ENCODE measurements around the gene MUC5B. TPM values are rescaled to one million over a fixed set of nuclear protein-coding genes. Genes with fewer than 3 reads are reported as not detected.

The MUC5B gene
- total and polyA plus RNA-seq, 2 experiments from 2014 or later, result not detected

DNA sequence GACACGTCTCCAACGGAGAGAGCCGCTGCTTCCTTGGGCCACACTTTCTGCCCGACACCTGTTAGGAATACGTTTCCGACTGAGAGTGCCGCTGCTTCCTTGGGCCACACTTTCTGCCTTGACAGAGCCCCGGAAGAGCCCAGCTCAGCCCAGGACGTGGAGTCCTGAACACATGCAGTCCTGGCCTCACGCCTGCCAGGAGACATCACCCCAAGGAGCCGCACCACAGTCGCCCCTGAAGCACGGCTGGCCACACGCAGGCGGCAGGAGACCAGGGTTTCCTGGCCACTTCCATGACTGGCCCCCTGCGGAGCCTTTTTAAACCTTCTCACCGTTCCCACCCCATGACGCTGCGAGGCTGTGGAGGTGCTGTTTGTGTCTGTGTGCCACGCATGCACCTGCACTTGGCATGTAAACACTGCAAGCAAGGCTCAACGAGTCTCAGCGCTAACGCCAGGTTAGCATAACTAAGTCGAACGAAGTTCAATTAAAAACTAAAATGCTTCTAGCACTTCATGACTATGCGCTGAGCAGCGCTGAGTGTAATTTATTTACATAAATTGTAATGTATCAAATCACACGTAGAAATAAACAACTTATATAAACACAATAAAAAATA is 77.8 kb downstream of the MUC5B start:
- Histone ChIP-seq H3F3A (ENCODE audit: insufficient read depth) (peaks cover 8% of the 10 kb centered on the region; the same call in 1 of the 2 replicates), H3K9me3 (ENCODE audit: low read depth) (no peaks in the 10 kb centered on the region), H2AFZ (no peak overlapping the region), H3K27ac (no peak overlapping the region), H3K4me1 (ENCODE audit: insufficient read depth) (peaks cover 11% of the 10 kb centered on the region), H3K4me2 (ENCODE audit: unreplicated experiment) (no peak overlapping the region), H3K9ac (no peak overlapping the region), H3K4me3 (no peak overlapping the region), H3K9me2 (ENCODE audit: insufficient read depth) (no peaks in the 10 kb centered on the region), H3K79me2 (ENCODE audit: insufficient read depth) (peaks cover 96% of the 10 kb centered on the region), H3K27me3 (replicated peaks; ENCODE audit: insufficient read depth) (no peaks in the 10 kb centered on the region), H3K36me3 (ENCODE audit: low read depth) (no peaks in the 10 kb centered on the region), H4K20me1 (ENCODE audit: insufficient read depth) (peaks cover 3% of the 10 kb centered on the region; the same call in 1 of the 2 replicates)
- DNase-seq, result no peak
- WGBS, 2 experiments (ENCODE audit: low coverage in 1 of 2, low lambda C conversion rate in 2 of 2, missing lambda C conversion rate in 2 of 2), result 90 to 93% methylated on average over 27 to 28 of the region's 28 CpGs
- TF ChIP-seq EZH2 (IDR thresholded peaks at IDR 0.05; ENCODE audit: insufficient read depth, poor library complexity, severe bottlenecking) (no peak), EZH2phosphoT487 (IDR thresholded peaks at IDR 0.05; ENCODE audit: insufficient read depth, low read depth) (no peak)
- in situ Hi-C loops (cut with MboI), result no loop called here

DNA sequence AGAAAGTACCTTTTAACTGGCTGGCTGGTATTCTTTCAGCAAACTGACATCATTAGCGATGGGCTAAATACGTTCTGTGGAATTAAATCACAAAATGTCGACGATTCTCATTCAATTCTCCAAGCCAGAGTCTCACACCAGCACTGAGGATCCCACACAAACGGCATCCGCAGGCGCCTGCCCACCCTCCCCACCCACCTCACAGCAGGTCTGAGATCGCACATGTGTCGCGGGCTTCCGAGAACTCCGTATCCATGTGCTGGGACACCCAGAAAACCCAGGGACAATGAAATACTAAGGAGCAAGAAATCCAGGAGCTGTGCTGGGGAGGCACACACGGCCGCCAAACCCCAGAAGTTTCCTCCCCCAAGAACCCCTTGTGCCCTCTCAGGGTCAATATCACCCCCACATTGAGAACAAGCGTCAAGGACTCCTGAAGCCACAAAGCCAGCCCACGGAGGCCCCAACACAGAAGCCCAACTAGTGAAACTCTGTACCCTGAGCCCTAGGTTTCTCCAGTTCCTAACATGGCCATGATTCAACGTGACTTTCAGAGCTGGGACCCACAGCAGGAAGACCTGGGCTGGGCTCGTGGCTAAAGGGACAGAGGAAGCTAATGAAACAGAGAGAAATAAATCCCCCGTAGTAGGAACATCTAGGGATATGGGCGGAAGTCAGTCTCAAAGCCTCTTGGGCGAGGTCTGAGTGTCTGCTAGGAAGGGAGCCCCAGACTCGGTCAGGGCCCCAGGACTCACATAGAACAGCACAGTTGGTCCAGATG is 78.5 kb downstream of the MUC5B start:
- Histone ChIP-seq H3K9me3 (ENCODE audit: low read depth) (no peaks in the 10 kb centered on the region), H3K9ac (no peak overlapping the region), H3K4me2 (ENCODE audit: unreplicated experiment) (no peak overlapping the region), H3K9me2 (ENCODE audit: insufficient read depth) (no peaks in the 10 kb centered on the region), H2AFZ (no peak overlapping the region), H3K36me3 (ENCODE audit: low read depth) (no peaks in the 10 kb centered on the region), H3K27me3 (replicated peaks; ENCODE audit: insufficient read depth) (no peaks in the 10 kb centered on the region), H3F3A (ENCODE audit: insufficient read depth) (peaks cover 8% of the 10 kb centered on the region; the same call in 1 of the 2 replicates), H3K4me1 (ENCODE audit: insufficient read depth) (peaks cover 11% of the 10 kb centered on the region), H3K27ac (no peak overlapping the region), H4K20me1 (ENCODE audit: insufficient read depth) (peaks cover 3% of the 10 kb centered on the region; the same call in 1 of the 2 replicates), H3K4me3 (no peak overlapping the region), H3K79me2 (ENCODE audit: insufficient read depth) (peaks cover 96% of the 10 kb centered on the region)
- in situ Hi-C loops (cut with MboI), result no loop called here
- 90 to 91% methylated on average over 21 to 22 of the region's 22 CpGs for WGBS, 2 experiments (ENCODE audit: low coverage in 1 of 2, low lambda C conversion rate in 2 of 2, missing lambda C conversion rate in 2 of 2)
- TF ChIP-seq EZH2 (IDR thresholded peaks at IDR 0.05; ENCODE audit: insufficient read depth, poor library complexity, severe bottlenecking) (no peak), EZH2phosphoT487 (IDR thresholded peaks at IDR 0.05; ENCODE audit: insufficient read depth, low read depth) (no peak)
- DNase-seq, result no peak

DNA sequence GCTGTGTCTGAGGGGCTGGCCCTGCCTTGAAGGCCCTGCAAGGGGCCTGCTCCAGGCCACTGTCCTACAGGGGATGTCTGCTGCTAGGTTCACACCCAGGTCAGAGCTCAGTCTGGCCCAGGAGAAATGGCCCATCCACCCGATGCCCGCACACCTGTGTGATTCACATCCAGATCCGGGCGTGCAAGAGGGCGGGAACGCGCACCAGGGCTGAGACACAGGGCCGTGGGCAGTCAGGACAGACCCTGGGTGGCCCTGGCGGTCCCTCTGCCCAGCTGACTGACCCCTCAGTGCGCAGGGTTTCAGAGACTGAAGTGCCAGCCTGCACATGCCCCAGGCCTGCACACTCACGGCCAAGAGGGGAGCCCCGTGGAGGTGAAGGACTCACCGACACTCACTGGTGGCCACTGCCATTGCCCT is 79.2 kb downstream of the MUC5B start:
- H3F3A ChIP-seq (ENCODE audit: insufficient read depth), result peaks cover 8% of the 10 kb centered on the region; the same call in 1 of the 2 replicates
- no peaks in the 10 kb centered on the region for H3K36me3 ChIP-seq (ENCODE audit: low read depth)
- H3K4me2 ChIP-seq (ENCODE audit: unreplicated experiment), result no peak overlapping the region
- H3K79me2 ChIP-seq (ENCODE audit: insufficient read depth), result peaks cover 99% of the 10 kb centered on the region
- no peak overlapping the region for H3K9ac ChIP-seq
- H3K9me2 ChIP-seq (ENCODE audit: insufficient read depth), result no peaks in the 10 kb centered on the region
- H2AFZ ChIP-seq, result no peak overlapping the region
- no peak overlapping the region for H3K27ac ChIP-seq
- peaks cover 11% of the 10 kb centered on the region for H3K4me1 ChIP-seq (ENCODE audit: insufficient read depth)
- no peak overlapping the region for H3K4me3 ChIP-seq
- in situ Hi-C loops (cut with MboI), result no loop called here
- H4K20me1 ChIP-seq (ENCODE audit: insufficient read depth), result peaks cover 3% of the 10 kb centered on the region; the same call in 1 of the 2 replicates
- no peak for TF ChIP-seq EZH2phosphoT487 (IDR thresholded peaks at IDR 0.05; ENCODE audit: insufficient read depth, low read depth)
- TF ChIP-seq EZH2 (IDR thresholded peaks at IDR 0.05; ENCODE audit: insufficient read depth, poor library complexity, severe bottlenecking), result no peak
- 81 to 84% methylated on average over 13 of the region's 13 CpGs for WGBS, 2 experiments (ENCODE audit: low coverage in 1 of 2, low lambda C conversion rate in 2 of 2, missing lambda C conversion rate in 2 of 2)
- no peaks in the 10 kb centered on the region for H3K27me3 ChIP-seq (replicated peaks; ENCODE audit: insufficient read depth)
- DNase-seq, result no peak
- H3K9me3 ChIP-seq (ENCODE audit: low read depth), result no peaks in the 10 kb centered on the region

DNA sequence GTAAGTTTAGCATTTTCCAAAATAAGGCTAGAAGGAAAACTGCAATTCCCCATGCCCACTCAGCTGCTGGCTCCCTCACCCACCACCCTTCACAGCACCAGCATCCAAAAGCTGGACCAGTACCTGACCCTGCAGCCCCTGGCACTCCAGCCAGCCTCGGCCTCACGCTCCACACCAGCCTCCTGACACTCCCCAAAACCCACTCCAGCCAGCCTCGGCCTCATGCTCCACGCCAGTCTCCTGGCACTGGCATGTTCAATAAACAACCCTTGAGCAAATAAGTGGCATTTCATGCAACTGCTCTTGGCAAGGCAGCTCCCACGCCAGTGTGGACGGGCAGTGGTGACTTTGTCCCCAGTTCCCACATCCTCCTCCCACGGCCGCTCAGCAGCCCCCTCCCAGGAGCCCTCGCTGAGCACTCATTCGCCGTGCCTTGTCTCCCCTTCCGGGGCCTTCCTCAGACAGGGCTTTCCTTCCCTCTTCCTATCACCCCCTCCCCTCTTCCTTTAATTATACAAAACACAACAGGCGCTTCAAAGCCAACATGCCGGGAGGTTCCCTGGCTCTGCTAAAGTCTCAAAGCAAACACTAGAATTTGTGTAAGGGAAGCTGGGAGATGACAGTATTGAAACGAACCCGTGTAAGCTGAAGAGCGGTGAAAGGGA is 79.7 kb downstream of the MUC5B start:
- Histone ChIP-seq H3K4me1 (ENCODE audit: insufficient read depth) (peaks cover 11% of the 10 kb centered on the region), H3K9me3 (ENCODE audit: low read depth) (no peaks in the 10 kb centered on the region), H3K4me2 (ENCODE audit: unreplicated experiment) (no peak overlapping the region), H3F3A (ENCODE audit: insufficient read depth) (peaks cover 8% of the 10 kb centered on the region; the same call in 1 of the 2 replicates), H3K27ac (no peak overlapping the region), H3K9me2 (ENCODE audit: insufficient read depth) (no peaks in the 10 kb centered on the region), H3K27me3 (replicated peaks; ENCODE audit: insufficient read depth) (no peaks in the 10 kb centered on the region), H4K20me1 (ENCODE audit: insufficient read depth) (peaks cover 3% of the 10 kb centered on the region; the same call in 1 of the 2 replicates), H3K4me3 (no peak overlapping the region), H3K9ac (no peak overlapping the region), H3K79me2 (ENCODE audit: insufficient read depth) (peaks cover 99% of the 10 kb centered on the region), H2AFZ (no peak overlapping the region), H3K36me3 (ENCODE audit: low read depth) (no peaks in the 10 kb centered on the region)
- no peak for DNase-seq
- in situ Hi-C loops (cut with MboI), result no loop called here
- TF ChIP-seq EZH2phosphoT487 (IDR thresholded peaks at IDR 0.05; ENCODE audit: insufficient read depth, low read depth), result no peak
- no peak for TF ChIP-seq EZH2 (IDR thresholded peaks at IDR 0.05; ENCODE audit: insufficient read depth, poor library complexity, severe bottlenecking)
- 84 to 86% methylated on average over 17 of the region's 17 CpGs for WGBS, 2 experiments (ENCODE audit: low coverage in 1 of 2, low lambda C conversion rate in 2 of 2, missing lambda C conversion rate in 2 of 2)
